HEK293 (cell line): ENCODE data around the gene DOK1.

ENCODE experiments used
- CTCF ChIP-seq: fragments of 450-650 bp; formaldehyde crosslinking; IDR thresholded peaks from 2 replicates; pipeline ENCODE4 v1.5.1; 2016; ENCODE audit warnings: missing biosample characterization, missing genetic modification characterization
- YY1 ChIP-seq: fragments of 450-650 bp; formaldehyde crosslinking; IDR thresholded peaks from 2 replicates; pipeline ENCODE4 v1.5.1; 2018; ENCODE audit warnings: missing biosample characterization, missing genetic modification characterization
- ZNF175 ChIP-seq: fragments of 450-650 bp; formaldehyde crosslinking; IDR thresholded peaks from 2 replicates; pipeline ENCODE4 v1.5.1; 2016; ENCODE audit warnings: missing biosample characterization, missing genetic modification characterization
- ZNF221 ChIP-seq: fragments of 450-650 bp; formaldehyde crosslinking; IDR thresholded peaks from 2 replicates; pipeline ENCODE4 v1.5.1; 2017; ENCODE audit warnings: missing biosample characterization, missing genetic modification characterization, borderline replicate concordance
- ZNF560 ChIP-seq: fragments of 450-650 bp; formaldehyde crosslinking; IDR thresholded peaks from 2 replicates; pipeline ENCODE4 v1.5.1; 2017; ENCODE audit warnings: missing biosample characterization, missing genetic modification characterization, borderline replicate concordance

- TF ChIP-seq YY1 (tag by site-specific recombination) (no peak), ZNF175 (no peak), ZNF560 (tag by site-specific recombination) (no peak), CTCF (tag by site-specific recombination) (no peak), ZNF221 (no peak)
Observed at GRCh38 chr2:74578408-74578807, 23.9 kb downstream of the DOK1 start.
